ENCODE data around the gene DDX21. TPM values are rescaled to one million over a fixed set of nuclear protein-coding genes. Genes with fewer than 3 reads are reported as not detected.

The DDX21 gene
- total and polyA plus RNA-seq, 2 experiments from 2014 or later, result 8.3 to 31.3 TPM

GRCh38 chr10:69025370-69025896 is 69.5 kb downstream of the DDX21 start:
- no peaks in the 10 kb centered on the region for H3K27me3 ChIP-seq
- no peak for DNase-seq (ENCODE audit: low read depth in 1 of 2, low spot score in 1 of 2)
- TF ChIP-seq CTCF (IDR thresholded peaks at IDR 0.05; ENCODE audit: low read depth, low read length), result no peak
- no peak overlapping the region for H3K4me3 ChIP-seq
- no peaks in the 10 kb centered on the region for H3K4me1 ChIP-seq (ENCODE audit: low read depth)
- H3K9me3 ChIP-seq (ENCODE audit: low read depth), result no peaks in the 10 kb centered on the region
- no peaks in the 10 kb centered on the region for H3K36me3 ChIP-seq
- H3K27ac ChIP-seq, result no peak overlapping the region

GRCh38 chr10:69033256-69033655 is 77.3 kb downstream of the DDX21 start:
- DNase-seq (ENCODE audit: low read depth in 1 of 2, low spot score in 1 of 2), result no peak
- Histone ChIP-seq H3K4me3 (no peak overlapping the region), H3K27ac (no peak overlapping the region), H3K4me1 (ENCODE audit: low read depth) (no peaks in the 10 kb centered on the region), H3K27me3 (no peaks in the 10 kb centered on the region), H3K36me3 (no peaks in the 10 kb centered on the region), H3K9me3 (ENCODE audit: low read depth) (no peaks in the 10 kb centered on the region)
- TF ChIP-seq CTCF (IDR thresholded peaks at IDR 0.05; ENCODE audit: low read depth, low read length), result no peak

Other genes with a start within 250 kb of the DDX21 start
- gene CCAR1, start 234.9 kb upstream of the DDX21 start, total RNA-seq, result 61.4 and 85.7 TPM in 2 replicates
- 63.8 and 98.1 TPM in 2 replicates for gene CCAR1, start 234.9 kb upstream of the DDX21 start, polyA plus RNA-seq
- gene STOX1, start 128.6 kb upstream of the DDX21 start, total RNA-seq, result 6.0 TPM in 2 replicates
- 6.7 and 10.6 TPM in 2 replicates for gene STOX1, start 128.6 kb upstream of the DDX21 start, polyA plus RNA-seq
- 48.2 and 52.0 TPM in 2 replicates for gene DDX50, start 54.9 kb upstream of the DDX21 start, total RNA-seq
- 48.6 and 52.7 TPM in 2 replicates for gene DDX50, start 54.9 kb upstream of the DDX21 start, polyA plus RNA-seq
- gene KIFBP, start 32.6 kb downstream of the DDX21 start, total RNA-seq, result 25.1 and 26.6 TPM in 2 replicates
- gene KIFBP, start 32.6 kb downstream of the DDX21 start, polyA plus RNA-seq, result 29.8 and 36.0 TPM in 2 replicates
- gene SRGN, start 131.9 kb downstream of the DDX21 start, total RNA-seq, result not detected in 2 replicates
- 0.62 TPM in 1 of 2 replicates, not detected in the other for gene SRGN, start 131.9 kb downstream of the DDX21 start, polyA plus RNA-seq
- 12.8 and 14.1 TPM in 2 replicates for gene VPS26A, start 168.0 kb downstream of the DDX21 start, total RNA-seq
- gene VPS26A, start 168.0 kb downstream of the DDX21 start, polyA plus RNA-seq, result 53.9 and 54.0 TPM in 2 replicates
- gene SUPV3L1, start 224.1 kb downstream of the DDX21 start, total RNA-seq, result 26.4 and 40.8 TPM in 2 replicates
- 31.9 and 32.1 TPM in 2 replicates for gene SUPV3L1, start 224.1 kb downstream of the DDX21 start, polyA plus RNA-seq